Activated naive CD8-positive, alpha-beta T cell treated with anti-CD3 and anti-CD28 coated beads, Interleukin-2, amount 50 U/mL, for 16 hours (primary cell): Measurements from ENCODE around the gene OR10A5.
"Not testable (repeated sequence)": the region's sequence is repeated elsewhere in the genome, so short reads cannot be mapped to it uniquely, and the experiment has no call there.

ENCODE experiments used
- DNase-seq: peaks from one replicate; pipeline ENCODE4 v3.0.0-alpha.2; 2020; ENCODE audit warnings: low read depth, low spot score

Gene OR10A5

DNA sequence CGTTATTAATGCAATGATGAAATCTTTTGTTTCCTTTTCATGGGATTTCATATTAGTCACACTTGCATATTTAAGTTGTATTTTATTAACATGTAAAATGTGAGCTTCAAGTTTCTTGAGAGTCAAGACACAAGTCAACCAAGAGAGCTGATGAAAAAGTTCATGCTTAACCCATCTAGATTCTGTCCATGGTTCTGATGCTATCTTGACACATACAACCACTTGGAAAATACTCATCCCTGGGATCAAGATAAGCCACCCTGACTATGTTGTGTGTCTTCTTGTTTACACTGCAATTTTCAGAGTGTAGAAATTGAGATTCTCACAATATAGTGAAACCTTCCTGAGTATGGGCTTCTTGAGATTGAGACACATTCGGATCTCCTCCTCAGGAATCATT is 30.3 kb downstream of the OR10A5 start:
- no peak for DNase-seq

DNA sequence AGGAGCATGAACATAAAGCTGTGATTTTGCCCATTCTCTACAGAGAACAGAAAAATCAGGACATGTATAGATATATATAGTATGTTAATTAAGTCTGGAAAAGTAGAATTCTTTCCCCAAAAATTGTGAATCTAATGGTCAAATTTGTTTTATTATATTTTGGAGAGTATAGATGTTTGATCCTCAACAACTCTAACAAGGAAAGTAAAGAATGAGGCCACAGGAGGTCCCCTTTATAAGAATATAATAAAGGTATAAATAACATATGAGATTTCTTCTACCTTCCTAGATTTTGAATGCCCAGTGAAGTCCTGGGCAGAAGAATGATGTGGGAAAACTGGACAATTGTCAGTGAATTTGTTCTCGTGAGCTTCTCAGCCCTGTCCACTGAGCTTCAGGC is 30.8 kb downstream of the OR10A5 start, which contains the start of gene OR10A4:
TSS of gene OR10A4 (plus strand) at position 301 of the 400 bp plus-strand sequence. CDS start at position 324, 23 bp downstream.
- DNase-seq: no peak

DNA sequence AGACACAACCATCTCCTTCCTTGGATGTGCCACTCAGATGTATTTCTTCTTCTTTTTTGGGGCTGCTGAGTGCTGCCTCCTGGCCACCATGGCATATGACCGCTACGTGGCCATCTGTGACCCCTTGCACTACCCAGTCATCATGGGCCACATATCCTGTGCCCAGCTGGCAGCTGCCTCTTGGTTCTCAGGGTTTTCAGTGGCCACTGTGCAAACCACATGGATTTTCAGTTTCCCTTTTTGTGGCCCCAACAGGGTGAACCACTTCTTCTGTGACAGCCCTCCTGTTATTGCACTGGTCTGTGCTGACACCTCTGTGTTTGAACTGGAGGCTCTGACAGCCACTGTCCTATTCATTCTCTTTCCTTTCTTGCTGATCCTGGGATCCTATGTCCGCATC is 31.4 kb downstream of the OR10A5 start:
- no peak for DNase-seq

DNA sequence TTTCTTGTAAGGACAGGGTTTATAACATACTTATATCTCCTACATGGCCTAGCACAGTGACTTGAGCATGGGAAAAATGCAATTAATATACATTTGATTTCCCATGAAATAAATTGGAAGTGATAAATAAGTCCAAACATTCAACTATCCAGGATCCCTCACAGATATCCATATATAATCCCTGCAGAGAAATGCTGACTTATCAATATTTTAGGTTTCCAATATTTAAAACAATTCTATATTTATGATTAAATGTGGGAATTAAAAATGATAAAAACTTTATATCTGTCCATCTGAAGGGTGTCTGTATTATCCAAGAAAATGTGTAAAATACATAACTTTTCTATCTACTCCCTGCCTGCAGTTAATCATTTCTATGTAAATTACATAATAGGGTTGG is 37.3 kb downstream of the OR10A5 start:
- no peak for DNase-seq

- DNase-seq: not testable (repeated sequence)
These were observed 42.2 kb downstream of the OR10A5 start for GRCh38 chr11:6887711-6888110.

GRCh38 chr11:6888830-6889229 is 43.3 kb downstream of the OR10A5 start:
- DNase-seq: no peak

DNA sequence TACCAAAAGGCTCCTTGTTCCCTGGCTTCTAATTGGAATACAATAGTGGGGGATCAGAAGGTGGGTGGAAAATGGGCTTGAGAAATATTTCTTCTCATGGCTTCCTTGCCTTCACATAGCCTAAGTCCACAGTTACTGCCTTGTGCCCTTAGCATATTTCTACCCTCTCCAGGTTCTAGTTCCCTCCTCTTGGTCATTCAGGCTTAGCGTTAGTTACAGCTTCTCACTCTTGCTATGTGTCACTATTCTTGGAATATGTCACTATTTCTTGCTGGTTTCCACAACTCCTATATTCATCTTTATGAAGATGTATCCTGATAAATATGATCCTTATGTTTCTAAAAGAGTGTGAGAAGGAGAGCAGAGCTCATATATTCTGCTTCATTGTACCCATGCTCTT is 44.4 kb downstream of the OR10A5 start:
- no peak for DNase-seq

GRCh38 chr11:6892400-6892799 is 46.9 kb downstream of the OR10A5 start, which contains the start of gene OR2D2:
Gene OR2D2, minus strand, starts transcription at chr11:6892500. Its CDS starts 0 bp downstream, at chr11:6892500.
- DNase-seq: no peak

- DNase-seq: no peak
These were observed 48.6 kb downstream of the OR10A5 start for GRCh38 chr11:6894097-6894496.

DNA sequence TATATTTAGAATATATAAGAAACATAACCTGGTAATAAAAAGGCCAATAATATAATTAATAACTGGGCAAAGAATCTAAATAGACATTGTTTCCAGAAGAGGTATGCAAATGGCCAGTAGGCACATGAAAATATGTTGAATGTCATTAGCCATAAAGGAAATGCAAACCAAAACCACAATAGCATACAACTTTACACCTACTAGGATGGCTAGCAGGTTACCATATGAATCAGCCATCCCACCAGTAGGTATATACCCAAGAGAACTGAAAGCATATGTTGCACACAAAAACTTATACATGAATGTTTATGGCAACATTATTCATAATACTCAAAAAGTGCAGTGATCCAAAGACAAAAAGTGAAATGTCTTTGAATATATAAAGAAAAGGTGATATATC is 49.5 kb downstream of the OR10A5 start:
- DNase-seq: no peak
